ENCODE results near the gene CLK1. TPM values are rescaled to one million over a fixed set of nuclear protein-coding genes. Genes with fewer than 3 reads are reported as not detected.

Gene CLK1
- total RNA-seq, 1 experiment from 2014 or later, result 51.1 TPM

DNA sequence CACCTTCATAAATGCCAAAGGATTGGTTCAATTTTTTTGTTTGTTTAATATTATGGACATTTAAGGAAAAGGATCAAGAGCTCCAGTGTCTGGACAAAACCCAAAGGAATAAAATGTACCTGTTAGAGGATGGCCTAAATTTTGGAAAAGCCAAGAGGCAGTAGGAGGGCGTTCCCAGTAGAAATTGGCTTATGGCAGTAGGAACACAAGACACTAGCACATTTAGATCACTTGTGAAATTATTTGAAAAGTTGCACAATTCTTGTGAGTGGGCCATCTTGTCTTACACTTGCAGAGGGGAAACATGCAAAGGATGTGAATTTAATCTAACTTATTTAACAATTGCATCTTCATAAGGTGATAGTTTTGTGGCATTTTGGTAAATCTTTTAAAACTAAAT is 49.5 kb downstream of the CLK1 start:
- H3F3A ChIP-seq (ENCODE audit: low read length, unreplicated experiment), result no peaks in the 10 kb centered on the region

DNA sequence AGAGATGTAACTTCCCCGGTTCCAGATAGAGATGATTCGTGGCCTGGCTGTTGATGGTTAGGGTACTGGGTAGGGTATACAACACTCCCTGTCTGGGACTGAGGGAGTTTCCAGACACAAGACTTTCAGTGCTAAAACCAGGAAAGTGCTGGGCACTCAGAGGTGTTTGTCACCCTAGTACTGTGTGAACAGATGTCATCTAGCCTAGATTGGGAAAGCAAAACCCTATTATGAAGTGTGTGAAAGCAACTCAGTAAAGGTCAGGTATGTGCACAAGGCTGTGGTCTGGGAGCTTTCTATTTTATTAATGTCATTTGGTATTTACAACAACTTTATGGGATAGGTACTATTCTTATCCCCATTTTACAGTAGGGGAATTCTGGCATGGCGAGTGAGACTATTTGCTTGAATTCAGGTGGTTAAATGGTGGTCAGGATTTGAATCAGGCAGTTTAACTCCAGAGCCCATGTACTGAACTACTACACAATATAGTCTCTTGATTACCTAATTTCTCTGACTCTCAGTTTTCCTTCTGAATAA is 50.1 kb downstream of the CLK1 start:
- no TSS peak for BruUV-seq (replicated peaks)
- Histone ChIP-seq H3K4me3 (ENCODE audit: low read length) (peak overlapping the region; percentile 84), H3K27me3 (ENCODE audit: low read length) (no peaks in the 10 kb centered on the region), H2AFZ (ENCODE audit: low read length) (no peak overlapping the region), H3K4me2 (ENCODE audit: low read length) (peak overlapping the region; percentile 97), H4K20me1 (ENCODE audit: low read length) (peaks cover 60% of the 10 kb centered on the region), H3K9ac (ENCODE audit: low read length) (peak overlapping the region; percentile 98; the same call in 1 of the 2 replicates), H3K4me1 (ENCODE audit: insufficient read depth, low read length) (peaks cover 37% of the 10 kb centered on the region), H3F3A (ENCODE audit: low read length, unreplicated experiment) (no peaks in the 10 kb centered on the region), H3K27ac (ENCODE audit: low read length) (peak overlapping the region; percentile 2; the same call in 1 of the 2 replicates), H3K9me2 (replicated peaks; ENCODE audit: low read length) (no peaks in the 10 kb centered on the region), H3K36me3 (ENCODE audit: low read depth, low read length) (peaks cover 70% of the 10 kb centered on the region), H3K9me3 (ENCODE audit: low read length) (no peaks in the 10 kb centered on the region), H3K79me2 (ENCODE audit: low read length) (peaks cover 80% of the 10 kb centered on the region)
- ATAC-seq, result no peak
- CTCF ChIA-PET, result interaction anchor here (0.8 kb wide), 1 partner anchor 101 kb away, joined by 3 read pairs; no protein-coding TSS in a partner anchor
- intact Hi-C loops (cut with micrococcal nuclease), result no loop called here
- POLR2A ChIA-PET (ENCODE audit: unreplicated experiment), result interaction anchor here (0.6 to 0.7 kb wide), 2 partner anchors 78 to 110 kb away, joined by 4 to 7 read pairs; no protein-coding TSS in a partner anchor
- no peak for DNase-seq
- TF ChIP-seq, protein P1, sequence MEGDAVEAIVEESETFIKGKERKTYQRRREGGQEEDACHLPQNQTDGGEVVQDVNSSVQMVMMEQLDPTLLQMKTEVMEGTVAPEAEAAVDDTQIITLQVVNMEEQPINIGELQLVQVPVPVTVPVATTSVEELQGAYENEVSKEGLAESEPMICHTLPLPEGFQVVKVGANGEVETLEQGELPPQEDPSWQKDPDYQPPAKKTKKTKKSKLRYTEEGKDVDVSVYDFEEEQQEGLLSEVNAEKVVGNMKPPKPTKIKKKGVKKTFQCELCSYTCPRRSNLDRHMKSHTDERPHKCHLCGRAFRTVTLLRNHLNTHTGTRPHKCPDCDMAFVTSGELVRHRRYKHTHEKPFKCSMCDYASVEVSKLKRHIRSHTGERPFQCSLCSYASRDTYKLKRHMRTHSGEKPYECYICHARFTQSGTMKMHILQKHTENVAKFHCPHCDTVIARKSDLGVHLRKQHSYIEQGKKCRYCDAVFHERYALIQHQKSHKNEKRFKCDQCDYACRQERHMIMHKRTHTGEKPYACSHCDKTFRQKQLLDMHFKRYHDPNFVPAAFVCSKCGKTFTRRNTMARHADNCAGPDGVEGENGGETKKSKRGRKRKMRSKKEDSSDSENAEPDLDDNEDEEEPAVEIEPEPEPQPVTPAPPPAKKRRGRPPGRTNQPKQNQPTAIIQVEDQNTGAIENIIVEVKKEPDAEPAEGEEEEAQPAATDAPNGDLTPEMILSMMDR (conservative IDR thresholded peaks at IDR 0.05; ENCODE audit: low read depth, low read length), result no peak
- TF ChIP-seq EZH2 (IDR thresholded peaks at IDR 0.05; ENCODE audit: low read length, unreplicated experiment) (no peak), EZH2phosphoT487 (IDR thresholded peaks at IDR 0.05; ENCODE audit: borderline replicate concordance, low read length) (no peak)

More for the DNA sequence above, 49.5 kb downstream of the CLK1 start:
- H3K9ac ChIP-seq (ENCODE audit: low read length), result peak overlapping the region; percentile 98; the same call in 1 of the 2 replicates
- TF ChIP-seq EZH2 (IDR thresholded peaks at IDR 0.05; ENCODE audit: low read length, unreplicated experiment) (no peak), EZH2phosphoT487 (IDR thresholded peaks at IDR 0.05; ENCODE audit: borderline replicate concordance, low read length) (no peak)
- TF ChIP-seq, protein P1 (conservative IDR thresholded peaks at IDR 0.05; ENCODE audit: low read depth, low read length), result no peak
- peaks cover 60% of the 10 kb centered on the region for H4K20me1 ChIP-seq (ENCODE audit: low read length)
- no peaks in the 10 kb centered on the region for H3K9me2 ChIP-seq (replicated peaks; ENCODE audit: low read length)
- no peak overlapping the region for H3K27ac ChIP-seq (ENCODE audit: low read length)
- no peak for ATAC-seq
- no peaks in the 10 kb centered on the region for H3K27me3 ChIP-seq (ENCODE audit: low read length)
- BruUV-seq (replicated peaks), result no TSS peak
- H3K4me3 ChIP-seq (ENCODE audit: low read length), result peak overlapping the region; percentile 84
- peaks cover 82% of the 10 kb centered on the region for H3K79me2 ChIP-seq (ENCODE audit: low read length)
- no peak for DNase-seq
- POLR2A ChIA-PET (ENCODE audit: unreplicated experiment), result no interaction called here
- peaks cover 31% of the 10 kb centered on the region for H3K4me1 ChIP-seq (ENCODE audit: insufficient read depth, low read length)
- peak overlapping the region; percentile 97 for H3K4me2 ChIP-seq (ENCODE audit: low read length)
- no peak overlapping the region for H2AFZ ChIP-seq (ENCODE audit: low read length)
- intact Hi-C loops (cut with micrococcal nuclease), result no loop called here
- CTCF ChIA-PET, result no interaction called here
- no peaks in the 10 kb centered on the region for H3K9me3 ChIP-seq (ENCODE audit: low read length)
- H3K36me3 ChIP-seq (ENCODE audit: low read depth, low read length), result peaks cover 76% of the 10 kb centered on the region
